ENCODE data around the gene SCAMP5.

Gene SCAMP5

DNA sequence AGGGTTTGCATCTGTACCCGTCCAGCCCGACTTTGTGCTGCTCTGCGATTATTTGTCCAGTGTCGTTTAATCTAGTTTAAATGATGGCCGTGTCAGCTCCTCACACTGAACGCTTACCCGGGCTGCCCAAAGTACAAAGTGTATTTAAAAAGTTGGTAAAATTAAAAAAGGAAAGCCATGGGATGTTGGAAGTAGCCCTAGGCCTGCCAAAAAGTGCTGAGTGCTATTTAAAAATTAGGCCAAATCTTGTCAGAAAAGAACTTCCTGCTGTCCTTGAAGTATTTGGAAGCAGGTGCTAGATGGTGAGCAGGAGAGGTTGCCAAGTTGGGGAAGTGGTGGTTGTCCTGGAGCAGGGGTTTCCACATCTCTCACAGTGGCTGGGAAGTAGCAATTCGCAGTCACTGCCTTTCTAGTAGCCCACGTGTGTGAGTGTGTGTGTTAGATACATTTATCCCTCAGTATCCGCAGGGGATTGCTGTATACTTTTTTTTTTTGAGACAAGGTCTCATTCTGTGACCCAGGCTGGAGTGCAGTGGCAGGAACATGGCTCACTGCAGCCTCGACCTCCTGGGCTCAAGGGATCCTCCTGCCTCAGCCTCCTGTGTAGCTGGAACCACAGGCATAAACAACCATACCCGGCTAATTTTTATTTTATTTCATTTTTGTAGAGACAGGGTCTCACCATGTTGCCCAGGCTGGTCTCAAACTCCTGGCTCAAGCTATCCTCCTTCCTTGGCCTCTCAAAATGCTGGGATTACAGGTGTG, 28.7 kb downstream of the SCAMP5 start:
- no peak for TF ChIP-seq CTCF (IDR thresholded peaks at IDR 0.05; ENCODE audit: extremely low read depth, insufficient read depth, missing control alignments)
- in situ Hi-C loops (cut with MboI; ENCODE audit: low pct_unique_long_range_greater_than_20kb, low sequenced_read_pairs, unreplicated experiment), result no loop called here
- peak; percentile 51 for DNase-seq (ENCODE audit: low spot score)

GRCh38 chr15:75025107-75025506, 29.7 kb downstream of the SCAMP5 start:
- in situ Hi-C loops (cut with MboI; ENCODE audit: low pct_unique_long_range_greater_than_20kb, low sequenced_read_pairs, unreplicated experiment), result no loop called here
- DNase-seq (ENCODE audit: low spot score), result no peak

GRCh38 chr15:75025548-75026260, 30.3 kb downstream of the SCAMP5 start:
- in situ Hi-C loops (cut with MboI; ENCODE audit: low pct_unique_long_range_greater_than_20kb, low sequenced_read_pairs, unreplicated experiment), result no loop called here
- DNase-seq (ENCODE audit: low spot score), result no peak
- no peak for TF ChIP-seq CTCF (IDR thresholded peaks at IDR 0.05; ENCODE audit: extremely low read depth, insufficient read depth, missing control alignments)

More at GRCh38 chr15:75025107-75025506, 29.7 kb downstream of the SCAMP5 start:
- TF ChIP-seq CTCF (IDR thresholded peaks at IDR 0.05; ENCODE audit: extremely low read depth, insufficient read depth, missing control alignments), result no peak

- in situ Hi-C loops (cut with MboI; ENCODE audit: low pct_unique_long_range_greater_than_20kb, low sequenced_read_pairs, unreplicated experiment), result no loop called here
- DNase-seq (ENCODE audit: low spot score), result no peak
- no peak for TF ChIP-seq CTCF (IDR thresholded peaks at IDR 0.05; ENCODE audit: extremely low read depth, insufficient read depth, missing control alignments)
Observed at GRCh38 chr15:75027551-75027950, 32.2 kb downstream of the SCAMP5 start.

- in situ Hi-C loops (cut with MboI; ENCODE audit: low pct_unique_long_range_greater_than_20kb, low sequenced_read_pairs, unreplicated experiment), result no loop called here
- no peak for TF ChIP-seq CTCF (IDR thresholded peaks at IDR 0.05; ENCODE audit: extremely low read depth, insufficient read depth, missing control alignments)
- DNase-seq (ENCODE audit: low spot score), result no peak
Observed at GRCh38 chr15:75028991-75029377, 33.6 kb downstream of the SCAMP5 start.

GRCh38 chr15:75029378-75030022, 34.1 kb downstream of the SCAMP5 start:
- TF ChIP-seq CTCF (IDR thresholded peaks at IDR 0.05; ENCODE audit: extremely low read depth, insufficient read depth, missing control alignments), result peak; percentile 96
- in situ Hi-C loops (cut with MboI; ENCODE audit: low pct_unique_long_range_greater_than_20kb, low sequenced_read_pairs, unreplicated experiment), result no loop called here

More at GRCh38 chr15:75029378-75030022, 34.1 kb downstream of the SCAMP5 start:
- DNase-seq (ENCODE audit: low spot score), result peak; percentile 72
